Calu3 (cell line): Measurements from ENCODE around the gene ENDOG. TPM values are rescaled to one million over a fixed set of nuclear protein-coding genes. Genes with fewer than 3 reads are reported as not detected.

Source experiments
- BruUV-seq: library from RNA; stranded (reverse); fragments of 400-500 nt; replicated peaks from 2 replicates; lab custom pipeline; 2021; lab: Mats Ljungman, UMichigan
- CTCF ChIA-PET: fragments of 300-600 bp; sonication (Branson Sonifier 250); formaldehyde crosslinking; loops from one replicate; lab custom pipeline; 2022; ENCODE audit warnings: antibody characterized with exemption; lab: Charles Lee
- DNase-seq: peaks from one replicate; pipeline ENCODE4 v3.0.0; 2022
- H3K27ac Mint-ChIP-seq: one replicate; pipeline ENCODE4 v1.8.0; 2022; ENCODE audit warnings: mixed read lengths; ENCODE audit not compliant: unreplicated experiment
- H3K27me3 Mint-ChIP-seq: one replicate; pipeline ENCODE4 v1.8.0; 2022; ENCODE audit warnings: mixed read lengths; ENCODE audit not compliant: unreplicated experiment
- H3K36me3 Mint-ChIP-seq: one replicate; pipeline ENCODE4 v1.8.0; 2022; ENCODE audit warnings: mild to moderate bottlenecking, moderate library complexity, mixed read lengths; ENCODE audit not compliant: insufficient read depth, unreplicated experiment
- H3K4me1 Mint-ChIP-seq: one replicate; pipeline ENCODE4 v1.8.0; 2022; ENCODE audit warnings: mild to moderate bottlenecking, low read depth, mixed read lengths; ENCODE audit not compliant: unreplicated experiment
- H3K4me3 Mint-ChIP-seq: one replicate; pipeline ENCODE4 v1.8.0; 2022; ENCODE audit warnings: mild to moderate bottlenecking, low read depth, moderate library complexity, mixed read lengths; ENCODE audit not compliant: unreplicated experiment
- H3K9me3 Mint-ChIP-seq: one replicate; pipeline ENCODE4 v1.8.0; 2022; ENCODE audit warnings: low read depth, mixed read lengths; ENCODE audit not compliant: unreplicated experiment
- CTCF ChIP-seq: fragments of 200-600 bp; IDR thresholded peaks from one replicate; pipeline ENCODE4 v1.8.0; 2022; ENCODE audit warnings: antibody characterized with exemption; ENCODE audit not compliant: unreplicated experiment
- intact Hi-C: fragments of 100-400 bp; cut with micrococcal nuclease; formaldehyde crosslinking; loops from one replicate; pipeline ENCODE4 v1.10.0; 2022; ENCODE audit not compliant: unreplicated experiment
- total RNA-seq: library from RNA; stranded (reverse); gene quantifications from 2 replicates; pipeline ENCODE4 v1.2.3, GENCODE V29; 2022

ENDOG gene
- total RNA-seq, 1 experiment from 2014 or later = 15.2 TPM

- Mint-ChIP-seq H3K9me3 (no peaks in the 10 kb centered on the region), H3K4me3 (no peak overlapping the region), H3K4me1 (no peaks in the 10 kb centered on the region), H3K27me3 (no peaks in the 10 kb centered on the region), H3K27ac (no peak overlapping the region), H3K36me3 (peaks cover 20% of the 10 kb centered on the region)
- no peak for DNase-seq
- no peak for TF ChIP-seq CTCF
- CTCF ChIA-PET = no interaction called here
- no TSS peak for BruUV-seq
- intact Hi-C loops = no loop called here
Measured at GRCh38 chr9:128805661-128806060, 12.6 kb upstream of the ENDOG start.

- intact Hi-C loops = no loop called here
- H3K27ac Mint-ChIP-seq = no peak overlapping the region
- no peaks in the 10 kb centered on the region for H3K4me1 Mint-ChIP-seq
- H3K4me3 Mint-ChIP-seq = no peak overlapping the region
- BruUV-seq = no TSS peak
- CTCF ChIA-PET = no interaction called here
- no peak for DNase-seq
- H3K9me3 Mint-ChIP-seq = no peaks in the 10 kb centered on the region
- TF ChIP-seq CTCF = no peak
- peaks cover 21% of the 10 kb centered on the region for H3K36me3 Mint-ChIP-seq
- no peaks in the 10 kb centered on the region for H3K27me3 Mint-ChIP-seq
Measured at GRCh38 chr9:128807827-128808226, 10.5 kb upstream of the ENDOG start.

GRCh38 chr9:128808543-128808942 lies 9.8 kb upstream of the ENDOG start:
- Mint-ChIP-seq H3K27ac (no peak overlapping the region), H3K9me3 (no peaks in the 10 kb centered on the region), H3K36me3 (peaks cover 14% of the 10 kb centered on the region), H3K27me3 (no peaks in the 10 kb centered on the region), H3K4me3 (no peak overlapping the region), H3K4me1 (no peaks in the 10 kb centered on the region)
- BruUV-seq = no TSS peak
- CTCF ChIA-PET = no interaction called here
- intact Hi-C loops = no loop called here
- no peak for TF ChIP-seq CTCF
- DNase-seq = no peak

- no peaks in the 10 kb centered on the region for H3K27me3 Mint-ChIP-seq
- BruUV-seq = no TSS peak
- CTCF ChIA-PET = no interaction called here
- intact Hi-C loops = no loop called here
- no peaks in the 10 kb centered on the region for H3K9me3 Mint-ChIP-seq
- no peak for DNase-seq
- H3K4me3 Mint-ChIP-seq = no peak overlapping the region
- no peak overlapping the region for H3K27ac Mint-ChIP-seq
- TF ChIP-seq CTCF = no peak
- no peaks in the 10 kb centered on the region for H3K4me1 Mint-ChIP-seq
- peaks cover 8% of the 10 kb centered on the region for H3K36me3 Mint-ChIP-seq
Measured at GRCh38 chr9:128809036-128809599, 9.2 kb upstream of the ENDOG start.
